AG04450 (cell line): ENCODE data around the gene OR2T8. TPM values are rescaled to one million over a fixed set of nuclear protein-coding genes. Genes with fewer than 3 reads are reported as not detected.

Source experiments
- CTCF ChIA-PET: fragments of 300-600, 350-600 bp; formaldehyde crosslinking; extraction: SDS; loops from one replicate; lab custom pipeline; 2022; ENCODE audit warnings: antibody characterized with exemption, inconsistent platforms; lab: Charles Lee
- POLR2A ChIA-PET: fragments of 350-600 bp; formaldehyde crosslinking; extraction: SDS; loops from one replicate; lab custom pipeline; 2021; ENCODE audit warnings: antibody characterized with exemption, inconsistent platforms; lab: Yijun Ruan, JAX
- DNase-seq: peaks from one replicate; pipeline ENCODE4 v3.0.0-alpha.2; 2011; ENCODE audit warnings: low read depth, low spot score
- H3K27ac ChIP-seq: one replicate; pipeline ENCODE4 v1.5.1; 2012; ENCODE audit warnings: low read depth, low read length, control low read depth
- H3K27me3 ChIP-seq: one replicate; pipeline ENCODE4 v1.6.0; 2012; ENCODE audit warnings: low read length; ENCODE audit not compliant: control insufficient read depth, insufficient read depth
- H3K4me3 ChIP-seq: 2 replicates; pipeline ENCODE4 v1.5.1; 2011; ENCODE audit warnings: mild to moderate bottlenecking, low read depth, low read length, control low read depth
- H3K9me3 ChIP-seq: 2 replicates; pipeline ENCODE4 v1.5.1; 2012; ENCODE audit warnings: low read length; ENCODE audit not compliant: control insufficient read depth, insufficient read depth
- CTCF ChIP-seq: IDR thresholded peaks from 2 replicates; pipeline ENCODE4 v1.5.1; 2011; ENCODE audit warnings: low read depth, low read length, control low read depth, inconsistent platforms
- polyA plus RNA-seq: library from polyadenylated mRNA; depleted of rRNA; stranded (reverse); fragments of >200 nt; gene quantifications from 2 replicates; pipeline ENCODE4 v1.2.3, GENCODE V29; 2011

OR2T8 gene
- polyA plus RNA-seq, 1 experiment: not detected

- ChIA-PET CTCF (no interaction called here), POLR2A (no interaction called here)
- Histone ChIP-seq H3K27ac (no peak overlapping the region), H3K27me3 (no peaks in the 10 kb centered on the region), H3K9me3 (no peaks in the 10 kb centered on the region; the same call in 1 of the 2 replicates), H3K4me3 (no peak overlapping the region)
- no peak for TF ChIP-seq CTCF
- DNase-seq: no peak
Observed at GRCh38 chr1:247953408-247953807, 33.4 kb downstream of the OR2T8 start.

GRCh38 chr1:247961791-247962190 is 41.7 kb downstream of the OR2T8 start:
- no peak for DNase-seq
- Histone ChIP-seq H3K27ac (no peak overlapping the region), H3K4me3 (no peak overlapping the region), H3K9me3 (peaks cover 11% of the 10 kb centered on the region), H3K27me3 (no peaks in the 10 kb centered on the region)
- CTCF ChIA-PET: no interaction called here
- TF ChIP-seq CTCF: no peak
- POLR2A ChIA-PET: no interaction called here

GRCh38 chr1:247962911-247963588 is 43.0 kb downstream of the OR2T8 start:
- CTCF ChIA-PET: no interaction called here
- POLR2A ChIA-PET: no interaction called here
- no peak for TF ChIP-seq CTCF
- H3K27me3 ChIP-seq: no peaks in the 10 kb centered on the region
- no peak overlapping the region for H3K4me3 ChIP-seq
- no peak overlapping the region for H3K27ac ChIP-seq
- DNase-seq: no peak
- peaks cover 20% of the 10 kb centered on the region for H3K9me3 ChIP-seq

- no peak for TF ChIP-seq CTCF
- DNase-seq: no peak
- ChIA-PET CTCF (interaction anchor here (0.5 kb wide), 1 partner anchor 592 kb away, joined by 3 read pairs; no protein-coding TSS in a partner anchor), POLR2A (no interaction called here)
- H3K27me3 ChIP-seq: no peaks in the 10 kb centered on the region
- no peak within 1 kb of the TSS for H3K27ac ChIP-seq
- no peak within 1 kb of the TSS for H3K4me3 ChIP-seq
- H3K9me3 ChIP-seq: peaks cover 20% of the 10 kb centered on the region
Observed at GRCh38 chr1:247964933-247965332, 44.9 kb downstream of the OR2T8 start, which contains the start of gene OR2AK2. Gene OR2AK2 (plus strand): TSS chr1:247965233. CDS start chr1:247965377, 144 bp downstream.

- Histone ChIP-seq H3K9me3 (peaks cover 17% of the 10 kb centered on the region), H3K4me3 (no peak overlapping the region), H3K27ac (no peak overlapping the region), H3K27me3 (no peaks in the 10 kb centered on the region)
- ChIA-PET CTCF (no interaction called here), POLR2A (no interaction called here)
- TF ChIP-seq CTCF: no peak
- no peak for DNase-seq
Observed at GRCh38 chr1:247966532-247967204, 46.6 kb downstream of the OR2T8 start.
